H1 (cell line): ENCODE data around the gene ADPRS. TPM values are rescaled to one million over a fixed set of nuclear protein-coding genes. Genes with fewer than 3 reads are reported as not detected.

ENCODE experiments used
- BRCA1 ChIP-seq: IDR thresholded peaks from 2 replicates; pipeline ENCODE4 v1.6.1; 2012; ENCODE audit warnings: low read depth, low read length, improper control_type of control experiment
- CREB1 ChIP-seq: IDR thresholded peaks from 2 replicates; pipeline ENCODE4 v1.6.1; 2012; ENCODE audit warnings: inconsistent platforms
- FOSL1 ChIP-seq: IDR thresholded peaks from 2 replicates; pipeline ENCODE4 v1.6.1; 2011; ENCODE audit warnings: mild to moderate bottlenecking, low read depth, low read length, moderate library complexity; ENCODE audit not compliant: insufficient read depth
- GABPA ChIP-seq: IDR thresholded peaks from 2 replicates; pipeline ENCODE4 v1.6.1; 2011; ENCODE audit warnings: mild to moderate bottlenecking, low read length, moderate library complexity, borderline replicate concordance; ENCODE audit not compliant: insufficient read depth
- USF2 ChIP-seq: IDR thresholded peaks from 2 replicates; pipeline ENCODE4 v1.6.1; 2011; ENCODE audit warnings: low read length, improper control_type of control experiment
- polyA plus RNA-seq, 7 experiments: library from polyadenylated mRNA; depleted of rRNA in 3 of 7; stranded (reverse) in 5 of 7; unstranded in 2 of 7; fragments of >200 nt in 5 of 7; fragments of 200-250 nt in 2 of 7; gene quantifications; 1 replicate in 5 of 7; 2 replicates in 1 of 7; 4 replicates in 1 of 7; pipeline versions ENCODE4 v1.2.1 to v1.2.3, GENCODE V29; 2011 to 2013; ENCODE audit warnings: missing spikeins in 2 of 7, mixed read lengths in 2 of 7
- total RNA-seq: library from RNA; stranded (reverse); fragmentation: NEBNext Ultra II Directional; extraction: Animal tissue kit (Norgen Biotek cat#: 25700); gene quantifications from 2 replicates; pipeline ENCODE4 v1.2.1, GENCODE V29; 2021

ADPRS gene
- total and polyA plus RNA-seq, 2 of the 8 experiments (the other 6 are each of a cell fraction or from before 2014, with no cell fraction given), result 22.9 to 38.1 TPM

- TF ChIP-seq USF2, result no peak
- TF ChIP-seq GABPA, result no peak
- TF ChIP-seq BRCA1, result no peak
- TF ChIP-seq FOSL1, result no peak
- no peak for TF ChIP-seq CREB1
Measured at GRCh38 chr1:36111151-36111550, 22.5 kb downstream of the ADPRS start (continued).
